ENCODE data around the gene PNMT.

PNMT gene

DNA sequence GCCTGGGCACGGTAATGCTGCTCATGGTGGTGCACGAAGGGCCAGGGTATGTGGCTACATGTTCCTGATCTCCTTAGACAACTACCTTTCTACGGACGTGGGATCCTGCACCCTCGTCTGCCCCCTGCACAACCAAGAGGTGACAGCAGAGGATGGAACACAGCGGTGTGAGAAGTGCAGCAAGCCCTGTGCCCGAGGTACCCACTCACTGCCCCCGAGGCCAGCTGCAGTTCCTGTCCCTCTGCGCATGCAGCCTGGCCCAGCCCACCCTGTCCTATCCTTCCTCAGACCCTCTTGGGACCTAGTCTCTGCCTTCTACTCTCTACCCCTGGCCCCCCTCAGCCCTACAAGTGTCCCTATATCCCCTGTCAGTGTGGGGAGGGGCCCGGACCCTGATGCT, 43.6 kb downstream of the PNMT start:
- DNase-seq: no peak

DNA sequence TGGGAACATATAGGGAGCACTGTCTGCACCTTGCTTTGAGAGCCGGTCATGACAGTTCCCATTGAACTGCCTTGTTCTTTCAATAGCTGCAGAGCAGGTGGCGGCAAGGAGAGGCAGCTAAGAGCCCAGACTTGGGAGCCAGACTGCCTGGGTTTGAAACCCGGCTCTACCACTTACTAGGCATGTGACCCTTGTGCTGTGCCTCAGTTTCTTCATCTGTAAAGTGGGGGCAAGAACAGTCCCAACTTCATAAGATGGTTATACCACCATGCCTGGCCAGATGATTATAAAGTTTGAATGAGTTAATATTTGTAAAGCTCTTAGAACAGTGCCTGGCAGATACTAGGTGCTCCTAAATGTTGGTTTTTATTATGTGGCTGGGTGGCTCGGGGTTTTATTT, 46.0 kb downstream of the PNMT start:
- DNase-seq: no peak

DNA sequence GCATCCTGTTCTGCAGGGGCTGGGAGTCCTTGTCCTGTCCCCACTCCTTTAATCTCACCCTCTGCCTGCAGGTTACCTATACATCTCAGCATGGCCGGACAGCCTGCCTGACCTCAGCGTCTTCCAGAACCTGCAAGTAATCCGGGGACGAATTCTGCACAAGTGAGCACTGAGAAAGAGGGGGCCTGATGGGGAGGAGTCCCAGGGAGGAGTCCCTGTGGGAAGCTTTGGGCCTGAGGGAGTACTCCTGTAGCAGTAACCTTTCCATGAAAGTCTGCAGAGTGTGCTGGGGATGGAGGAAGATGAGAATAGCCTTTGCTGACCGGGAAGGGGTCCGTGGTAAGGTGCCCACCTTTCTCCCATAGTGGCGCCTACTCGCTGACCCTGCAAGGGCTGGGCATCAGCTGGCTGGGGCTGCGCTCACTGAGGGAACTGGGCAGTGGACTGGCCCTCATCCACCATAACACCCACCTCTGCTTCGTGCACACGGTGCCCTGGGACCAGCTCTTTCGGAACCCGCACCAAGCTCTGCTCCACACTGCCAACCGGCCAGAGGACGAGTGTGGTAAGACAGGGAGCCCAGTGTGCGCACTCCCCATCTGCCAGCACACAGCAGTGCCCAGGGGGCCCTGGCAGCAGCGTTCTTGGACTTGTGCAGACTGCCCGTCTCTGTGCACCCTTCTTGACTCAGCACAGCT, 47.3 kb downstream of the PNMT start:
- DNase-seq: no peak

DNA sequence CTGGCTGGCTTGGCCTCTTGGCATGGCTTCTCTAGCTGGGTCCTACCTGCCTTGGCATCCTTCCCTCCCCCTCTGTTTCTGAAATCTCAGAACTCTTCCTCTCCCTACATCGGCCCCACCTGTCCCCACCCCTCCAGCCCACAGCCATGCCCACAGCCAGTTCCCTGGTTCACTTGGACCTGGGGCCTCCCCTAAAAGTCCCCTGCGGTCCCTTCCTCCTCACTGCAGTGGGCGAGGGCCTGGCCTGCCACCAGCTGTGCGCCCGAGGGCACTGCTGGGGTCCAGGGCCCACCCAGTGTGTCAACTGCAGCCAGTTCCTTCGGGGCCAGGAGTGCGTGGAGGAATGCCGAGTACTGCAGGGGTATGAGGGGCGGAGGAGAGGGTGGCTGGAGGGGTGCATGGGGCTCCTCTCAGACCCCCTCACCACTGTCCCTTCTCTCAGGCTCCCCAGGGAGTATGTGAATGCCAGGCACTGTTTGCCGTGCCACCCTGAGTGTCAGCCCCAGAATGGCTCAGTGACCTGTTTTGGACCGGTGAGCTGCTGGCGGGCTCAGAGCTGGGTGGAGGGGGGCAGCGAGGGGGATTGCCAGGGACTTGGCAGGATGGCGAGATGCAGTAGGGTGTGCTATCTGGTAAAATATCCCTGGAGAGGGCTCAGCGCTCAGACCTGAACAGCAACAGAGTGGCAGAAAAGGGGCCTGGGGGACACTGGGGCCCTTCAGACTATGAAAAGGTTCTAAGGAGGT, 48.0 kb downstream of the PNMT start:
- DNase-seq: no peak

DNA sequence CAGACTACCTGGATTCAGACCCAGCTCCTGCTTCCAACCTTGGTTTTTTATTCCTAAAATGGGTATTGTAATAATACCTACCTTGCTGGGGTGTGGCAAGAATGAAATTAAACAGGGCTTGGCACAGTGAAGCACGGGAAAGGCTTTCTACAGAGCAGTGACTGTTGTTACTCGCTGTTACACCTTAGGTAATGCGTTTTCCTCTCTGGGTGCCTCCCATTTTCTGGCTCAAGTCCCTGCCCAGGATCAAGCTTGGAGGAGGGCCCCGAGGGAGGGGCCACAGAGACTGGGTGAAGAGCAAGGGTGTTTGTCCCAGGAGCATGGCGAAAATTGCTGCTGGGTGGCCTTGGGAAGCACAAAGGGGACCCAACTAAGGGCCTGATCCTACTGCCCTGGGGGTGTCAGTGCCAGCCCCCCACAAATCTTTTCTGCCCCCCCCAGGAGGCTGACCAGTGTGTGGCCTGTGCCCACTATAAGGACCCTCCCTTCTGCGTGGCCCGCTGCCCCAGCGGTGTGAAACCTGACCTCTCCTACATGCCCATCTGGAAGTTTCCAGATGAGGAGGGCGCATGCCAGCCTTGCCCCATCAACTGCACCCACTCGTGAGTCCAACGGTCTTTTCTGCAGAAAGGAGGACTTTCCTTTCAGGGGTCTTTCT, 48.8 kb downstream of the PNMT start:
- no peak for DNase-seq

DNA sequence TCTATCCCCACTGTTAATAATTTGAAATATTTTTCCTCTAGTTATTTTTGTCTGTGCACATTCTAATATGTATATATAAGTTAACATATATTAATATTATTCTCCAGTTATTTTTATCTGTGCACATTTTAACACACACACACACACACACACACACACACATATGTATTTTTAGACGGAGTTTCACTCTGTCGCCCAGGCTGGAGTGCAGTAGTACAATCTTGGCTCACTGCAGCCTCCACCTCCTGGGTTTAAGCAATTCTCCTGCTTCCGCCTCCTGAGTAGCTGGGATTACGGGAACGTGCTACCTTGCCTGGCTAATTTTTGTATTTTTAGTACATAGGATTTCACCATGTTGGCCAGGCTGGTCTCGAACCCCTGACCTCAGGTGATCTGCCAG, 49.4 kb downstream of the PNMT start:
- no peak for DNase-seq

DNA sequence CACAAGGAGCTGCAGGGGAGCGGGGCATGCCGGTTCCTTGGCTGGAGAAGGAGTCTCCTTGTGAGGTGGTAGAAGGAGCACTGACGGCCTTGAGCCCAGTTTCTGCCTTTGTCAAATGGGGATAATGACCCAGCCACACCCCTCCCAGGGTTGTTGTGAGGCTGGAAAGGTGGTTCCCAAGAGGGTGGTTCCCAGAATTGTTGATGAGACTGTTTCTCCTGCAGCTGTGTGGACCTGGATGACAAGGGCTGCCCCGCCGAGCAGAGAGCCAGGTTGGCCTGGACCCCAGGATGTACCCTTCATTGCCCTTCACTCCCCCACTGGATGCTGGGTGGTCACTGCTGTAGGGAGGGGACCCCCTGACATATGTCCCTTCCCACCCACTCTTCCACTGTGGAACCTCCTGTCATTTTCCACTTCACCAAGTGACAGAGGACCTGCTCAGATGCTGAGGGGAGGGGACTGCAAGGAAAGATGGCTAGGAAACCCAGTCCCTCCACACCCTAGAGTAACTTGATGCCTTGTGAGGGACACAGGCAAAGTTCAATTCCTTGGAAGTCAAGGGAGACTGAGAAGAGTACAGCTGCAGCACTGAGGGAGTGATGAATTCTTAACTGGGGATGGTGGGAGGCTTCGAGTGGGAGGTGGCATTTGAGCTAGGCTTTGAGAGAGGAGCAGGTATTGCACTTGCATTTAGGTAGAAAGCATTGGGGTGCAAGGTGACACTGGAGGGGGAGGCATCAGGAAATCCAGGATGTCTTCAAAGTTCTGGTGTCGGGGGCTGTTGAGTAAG, 51.5 kb downstream of the PNMT start:
- no peak for DNase-seq
